Tibial nerve (tissue), 4 donors: ENCODE results near the gene RFX7.

ENCODE experiments used
- CTCF ChIP-seq, 5 experiments: fragments of 200-600 bp in 3 of 5; fragments of 450-650 bp in 2 of 5; sonication (generic) in 3 of 5; IDR thresholded peaks; one replicate each; pipeline ENCODE4 v1.5.1; 2016 to 2019; ENCODE audit warnings: antibody characterized with exemption in 5 of 5, mild to moderate bottlenecking in 3 of 5, moderate library complexity in 2 of 5
- EP300 ChIP-seq, 2 donors: sonication (generic); formaldehyde crosslinking; IDR thresholded peaks; one replicate each; pipeline ENCODE4 v1.6.1; 2017; ENCODE audit warnings: antibody characterized with exemption in 2 of 2, mild to moderate bottlenecking in 1 of 2
- POLR2A ChIP-seq, 2 donors: fragments of 450-650 bp; IDR thresholded peaks; one replicate each; pipeline ENCODE4 v1.6.1; 2017; ENCODE audit warnings: antibody characterized with exemption in 2 of 2, mild to moderate bottlenecking in 2 of 2, moderate library complexity in 2 of 2

- TF ChIP-seq CTCF (IDR thresholded peaks at IDR 0.05) (no peak), POLR2A (IDR thresholded peaks at IDR 0.05) (no peak), EP300 (IDR thresholded peaks at IDR 0.05) (no peak)
These were observed 184.0 kb downstream of the RFX7 start for GRCh38 chr15:56059716-56060115.
